Measurements from ENCODE around the gene DCTN3. TPM values are rescaled to one million over a fixed set of nuclear protein-coding genes. Genes with fewer than 3 reads are reported as not detected.
A peak's percentile ranks its signal among the peaks of the same experiment; 100 is the strongest.

Gene DCTN3
- total RNA-seq, 1 experiment from 2014 or later: 57.5 TPM

DNA sequence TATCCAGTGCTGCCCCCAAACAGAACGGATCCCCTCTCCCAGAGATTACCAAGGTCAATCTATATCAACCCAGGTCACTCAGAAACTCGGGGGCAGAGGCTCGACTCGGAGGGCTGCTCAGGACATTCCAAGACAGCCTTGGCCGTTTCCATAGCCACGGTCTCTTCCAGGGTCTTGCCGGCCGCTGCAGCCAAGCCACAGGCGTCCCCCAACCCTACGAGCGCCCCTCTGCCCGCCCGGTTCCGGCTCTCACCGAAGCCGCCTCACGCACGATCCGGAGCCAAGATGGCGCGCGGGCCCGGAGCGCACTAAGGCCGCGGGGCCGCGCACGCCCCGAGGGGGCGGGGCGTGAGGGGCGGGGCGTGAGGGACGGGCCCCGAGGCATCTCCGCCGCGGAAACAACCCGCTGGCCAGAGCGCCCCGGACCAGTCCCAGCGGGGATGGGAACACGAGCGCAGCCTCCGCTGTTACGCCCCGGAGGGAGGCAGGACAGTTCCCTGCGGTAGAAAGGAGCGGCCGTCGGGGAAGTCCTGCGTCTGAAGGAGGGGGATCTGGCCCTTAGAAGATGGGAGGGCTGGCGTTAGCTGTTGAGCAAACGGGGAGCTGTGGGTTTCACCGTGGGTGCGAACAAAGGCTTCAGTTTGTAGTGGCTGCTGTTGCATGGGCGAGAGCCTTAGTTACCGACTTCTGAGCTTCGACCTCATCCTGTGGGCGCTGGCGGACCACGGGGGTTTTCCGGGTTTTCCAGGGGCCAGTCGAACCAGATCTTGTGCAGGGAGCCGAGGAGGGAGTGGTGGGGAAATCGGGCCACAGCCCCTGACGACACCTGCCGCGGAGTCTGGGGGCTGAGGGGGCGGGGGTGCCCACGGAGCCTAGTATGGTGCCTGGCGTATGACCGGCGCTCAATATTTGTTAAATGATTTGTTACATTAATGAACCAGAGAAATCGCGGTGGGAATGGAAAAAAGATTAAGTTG is 8.2 kb downstream of the DCTN3 start, which contains the start of gene RPP25L:
TSS of gene RPP25L (minus strand) at position 287 of the 977 bp plus-strand sequence. CDS start 801 bp downstream, outside the sequence.
- DNase-seq: peak; percentile 52 to 78
- no peaks in the 10 kb centered on the region for H3F3A ChIP-seq (ENCODE audit: insufficient read depth, low read depth)
- no TSS peak for BruUV-seq (replicated peaks)
- peak within 1 kb of the TSS; percentile 23; the same call in 1 of the 2 replicates for H3K27ac ChIP-seq
- H3K4me3 ChIP-seq: peak within 1 kb of the TSS; percentile 86
- H3K4me2 ChIP-seq: peak within 1 kb of the TSS; percentile 88
- H3K9me3 ChIP-seq (ENCODE audit: insufficient read depth, low read depth): no peaks in the 10 kb centered on the region
- H3K9me2 ChIP-seq (ENCODE audit: insufficient read depth): no peaks in the 10 kb centered on the region
- peak within 1 kb of the TSS; percentile 97 for H2AFZ ChIP-seq
- H3K36me3 ChIP-seq (ENCODE audit: low read depth): no peaks in the 10 kb centered on the region
- no peaks in the 10 kb centered on the region for H3K27me3 ChIP-seq (ENCODE audit: insufficient read depth, low read depth)
- intact Hi-C loops (cut with micrococcal nuclease; ENCODE audit: unreplicated experiment): loop anchor here (2.0 kb wide), 2 partner anchors 23 to 91 kb away; no protein-coding TSS in a partner anchor
- 0 out of 2 replicates have a peak, but pooled peaks cover 4% of the 10 kb centered on the region for H3K4me1 ChIP-seq (replicated peaks; ENCODE audit: insufficient read depth)
- 0 out of 2 replicates have a peak, but pooled peaks cover 8% of the 10 kb centered on the region for H3K79me2 ChIP-seq (ENCODE audit: low read depth)
- no peaks in the 10 kb centered on the region for H4K20me1 ChIP-seq (ENCODE audit: insufficient read depth)
- CTCF ChIA-PET: interaction anchor here (0.6 kb wide), 1 partner anchor 238 kb away, joined by 3 read pairs; no protein-coding TSS in a partner anchor
- TF ChIP-seq EZH2 (IDR thresholded peaks at IDR 0.05; ENCODE audit: low read depth): no peak
- TF ChIP-seq, protein P1, sequence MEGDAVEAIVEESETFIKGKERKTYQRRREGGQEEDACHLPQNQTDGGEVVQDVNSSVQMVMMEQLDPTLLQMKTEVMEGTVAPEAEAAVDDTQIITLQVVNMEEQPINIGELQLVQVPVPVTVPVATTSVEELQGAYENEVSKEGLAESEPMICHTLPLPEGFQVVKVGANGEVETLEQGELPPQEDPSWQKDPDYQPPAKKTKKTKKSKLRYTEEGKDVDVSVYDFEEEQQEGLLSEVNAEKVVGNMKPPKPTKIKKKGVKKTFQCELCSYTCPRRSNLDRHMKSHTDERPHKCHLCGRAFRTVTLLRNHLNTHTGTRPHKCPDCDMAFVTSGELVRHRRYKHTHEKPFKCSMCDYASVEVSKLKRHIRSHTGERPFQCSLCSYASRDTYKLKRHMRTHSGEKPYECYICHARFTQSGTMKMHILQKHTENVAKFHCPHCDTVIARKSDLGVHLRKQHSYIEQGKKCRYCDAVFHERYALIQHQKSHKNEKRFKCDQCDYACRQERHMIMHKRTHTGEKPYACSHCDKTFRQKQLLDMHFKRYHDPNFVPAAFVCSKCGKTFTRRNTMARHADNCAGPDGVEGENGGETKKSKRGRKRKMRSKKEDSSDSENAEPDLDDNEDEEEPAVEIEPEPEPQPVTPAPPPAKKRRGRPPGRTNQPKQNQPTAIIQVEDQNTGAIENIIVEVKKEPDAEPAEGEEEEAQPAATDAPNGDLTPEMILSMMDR (conservative IDR thresholded peaks at IDR 0.05): no peak
- POLR2A ChIA-PET (ENCODE audit: unreplicated experiment): no interaction called here

DNA sequence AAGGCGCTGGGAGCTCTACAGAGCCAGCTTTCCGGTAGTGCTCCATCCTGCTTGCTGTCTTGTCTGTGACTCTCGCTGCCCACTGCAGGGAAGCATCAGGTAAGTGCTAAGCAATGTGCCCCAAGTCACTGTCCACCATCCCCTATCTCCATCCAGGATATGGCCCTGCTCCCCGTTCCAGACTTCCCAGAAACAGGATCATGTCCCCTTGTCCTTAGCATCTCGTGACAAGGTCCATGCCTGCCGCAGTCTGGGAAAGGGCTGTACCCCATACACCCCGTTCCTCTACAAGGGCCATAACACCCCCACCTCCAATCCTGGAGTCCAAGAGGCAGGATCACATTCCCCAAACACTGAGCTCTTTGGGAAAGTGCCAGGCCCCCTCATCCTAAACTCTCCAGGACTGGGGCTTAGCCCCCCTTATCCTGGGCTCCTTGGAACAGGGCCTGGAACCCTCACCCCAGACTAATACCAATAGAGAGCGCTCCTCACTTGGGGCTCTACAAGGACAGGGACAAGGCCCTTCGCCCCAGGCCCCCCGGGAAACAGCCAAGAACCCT is 9.0 kb downstream of the DCTN3 start:
- Histone ChIP-seq H3K36me3 (ENCODE audit: low read depth) (no peaks in the 10 kb centered on the region), H3K27ac (peak overlapping the region; percentile 23; the same call in 1 of the 2 replicates), H4K20me1 (ENCODE audit: insufficient read depth) (no peaks in the 10 kb centered on the region), H3K4me2 (peak overlapping the region; percentile 88), H3K79me2 (ENCODE audit: low read depth) (0 out of 2 replicates have a peak, but pooled peaks cover 8% of the 10 kb centered on the region), H3F3A (ENCODE audit: insufficient read depth, low read depth) (no peaks in the 10 kb centered on the region), H3K9me2 (ENCODE audit: insufficient read depth) (no peaks in the 10 kb centered on the region), H3K4me3 (peak overlapping the region; percentile 86), H3K9me3 (ENCODE audit: insufficient read depth, low read depth) (no peaks in the 10 kb centered on the region), H2AFZ (peak overlapping the region; percentile 97), H3K27me3 (ENCODE audit: insufficient read depth, low read depth) (no peaks in the 10 kb centered on the region), H3K4me1 (replicated peaks; ENCODE audit: insufficient read depth) (0 out of 2 replicates have a peak, but pooled peaks cover 4% of the 10 kb centered on the region)
- POLR2A ChIA-PET (ENCODE audit: unreplicated experiment): no interaction called here
- BruUV-seq (replicated peaks): TSS peak; percentile 37
- no peak for DNase-seq
- intact Hi-C loops (cut with micrococcal nuclease; ENCODE audit: unreplicated experiment): no loop called here
- TF ChIP-seq, protein P1 (conservative IDR thresholded peaks at IDR 0.05): no peak
- TF ChIP-seq EZH2 (IDR thresholded peaks at IDR 0.05; ENCODE audit: low read depth): no peak
- CTCF ChIA-PET: no interaction called here

GRCh38 chr9:34610434-34611206 is 9.7 kb downstream of the DCTN3 start:
- Histone ChIP-seq H3F3A (ENCODE audit: insufficient read depth, low read depth) (no peaks in the 10 kb centered on the region), H3K9me2 (ENCODE audit: insufficient read depth) (no peaks in the 10 kb centered on the region), H3K9me3 (ENCODE audit: insufficient read depth, low read depth) (no peaks in the 10 kb centered on the region), H3K4me2 (peak overlapping the region; percentile 88), H4K20me1 (ENCODE audit: insufficient read depth) (no peaks in the 10 kb centered on the region), H3K4me3 (peak overlapping the region; percentile 86; the same call in 1 of the 2 replicates), H2AFZ (no peak overlapping the region), H3K27me3 (ENCODE audit: insufficient read depth, low read depth) (no peaks in the 10 kb centered on the region), H3K79me2 (ENCODE audit: low read depth) (0 out of 2 replicates have a peak, but pooled peaks cover 8% of the 10 kb centered on the region), H3K36me3 (ENCODE audit: low read depth) (no peaks in the 10 kb centered on the region), H3K4me1 (replicated peaks; ENCODE audit: insufficient read depth) (0 out of 2 replicates have a peak, but pooled peaks cover 4% of the 10 kb centered on the region), H3K27ac (no peak overlapping the region)
- BruUV-seq (replicated peaks): no TSS peak
- CTCF ChIA-PET: no interaction called here
- POLR2A ChIA-PET (ENCODE audit: unreplicated experiment): no interaction called here
- intact Hi-C loops (cut with micrococcal nuclease; ENCODE audit: unreplicated experiment): no loop called here
- no peak for TF ChIP-seq EZH2 (IDR thresholded peaks at IDR 0.05; ENCODE audit: low read depth)
- TF ChIP-seq, protein P1 (conservative IDR thresholded peaks at IDR 0.05): no peak
- no peak for DNase-seq
